ENCODE measurements around the gene USP30.
A peak's percentile ranks its signal among the peaks of the same experiment; 100 is the strongest.

USP30 gene

GRCh38 chr12:109110988-109111495 lies 58.7 kb downstream of the USP30 start:
- no peaks in the 10 kb centered on the region for H3K36me3 ChIP-seq
- peak overlapping the region; percentile 40 to 44 for H3K4me3 ChIP-seq (ENCODE audit: low read depth in 1 of 2, low read length in 1 of 2)
- no peaks in the 10 kb centered on the region for H3K9me3 ChIP-seq
- no peak for TF ChIP-seq CTCF (IDR thresholded peaks at IDR 0.05)
- no peaks in the 10 kb centered on the region for H3K27me3 ChIP-seq
- peaks cover 12 to 19% of the 10 kb centered on the region in 2 experiments for H3K4me1 ChIP-seq (ENCODE audit: control insufficient read depth in 1 of 2, insufficient read depth in 1 of 2, low read depth in 1 of 2, low read length in 1 of 2)
- peak overlapping the region; percentile 3 for H3K27ac ChIP-seq

- no peaks in the 10 kb centered on the region for H3K36me3 ChIP-seq
- peaks cover 14 to 25% of the 10 kb centered on the region in 2 experiments for H3K4me1 ChIP-seq (ENCODE audit: control insufficient read depth in 1 of 2, insufficient read depth in 1 of 2, low read depth in 1 of 2, low read length in 1 of 2)
- H3K4me3 ChIP-seq (ENCODE audit: low read depth in 1 of 2, low read length in 1 of 2), result no peak overlapping the region
- H3K9me3 ChIP-seq, result no peaks in the 10 kb centered on the region
- H3K27me3 ChIP-seq, result no peaks in the 10 kb centered on the region
- no peak overlapping the region for H3K27ac ChIP-seq
- TF ChIP-seq CTCF (IDR thresholded peaks at IDR 0.05), result no peak
These were observed 60.5 kb downstream of the USP30 start for GRCh38 chr12:109112720-109113465.

GRCh38 chr12:109113661-109114321 lies 61.4 kb downstream of the USP30 start:
- TF ChIP-seq CTCF (IDR thresholded peaks at IDR 0.05), result no peak
- Histone ChIP-seq H3K4me1 (ENCODE audit: control insufficient read depth in 1 of 2, insufficient read depth in 1 of 2, low read depth in 1 of 2, low read length in 1 of 2) (peaks cover 14 to 25% of the 10 kb centered on the region in 2 experiments), H3K4me3 (ENCODE audit: low read depth in 1 of 2, low read length in 1 of 2) (no peak overlapping the region), H3K27me3 (no peaks in the 10 kb centered on the region), H3K36me3 (no peaks in the 10 kb centered on the region), H3K9me3 (no peaks in the 10 kb centered on the region), H3K27ac (no peak overlapping the region)

- no peak overlapping the region for H3K27ac ChIP-seq
- H3K4me3 ChIP-seq (ENCODE audit: low read depth in 1 of 2, low read length in 1 of 2), result no peak overlapping the region
- TF ChIP-seq CTCF (IDR thresholded peaks at IDR 0.05), result no peak
- H3K9me3 ChIP-seq, result no peaks in the 10 kb centered on the region
- peaks cover 14 to 25% of the 10 kb centered on the region in 2 experiments for H3K4me1 ChIP-seq (ENCODE audit: control insufficient read depth in 1 of 2, insufficient read depth in 1 of 2, low read depth in 1 of 2, low read length in 1 of 2)
- H3K27me3 ChIP-seq, result no peaks in the 10 kb centered on the region
- H3K36me3 ChIP-seq, result no peaks in the 10 kb centered on the region
These were observed 62.3 kb downstream of the USP30 start for GRCh38 chr12:109114644-109115043.

- Histone ChIP-seq H3K4me3 (ENCODE audit: low read depth in 1 of 2, low read length in 1 of 2) (no peak overlapping the region), H3K27ac (no peak overlapping the region), H3K4me1 (ENCODE audit: control insufficient read depth in 1 of 2, insufficient read depth in 1 of 2, low read depth in 1 of 2, low read length in 1 of 2) (peaks cover 14 to 25% of the 10 kb centered on the region in 2 experiments), H3K9me3 (no peaks in the 10 kb centered on the region), H3K27me3 (no peaks in the 10 kb centered on the region), H3K36me3 (no peaks in the 10 kb centered on the region)
- no peak for TF ChIP-seq CTCF (IDR thresholded peaks at IDR 0.05)
These were observed 63.0 kb downstream of the USP30 start for GRCh38 chr12:109115404-109115757.

Data from neutrophil (primary cell).